ENCODE measurements around the gene SS18L1.

Gene SS18L1

GRCh38 chr20:62208795-62209755, 65.5 kb downstream of the SS18L1 start:
- Histone ChIP-seq H3K4me1 (no peaks in the 10 kb centered on the region), H3K4me3 (no peak overlapping the region), H3K9me3 (no peaks in the 10 kb centered on the region), H3K27me3 (ENCODE audit: low read depth) (peaks cover 9% of the 10 kb centered on the region), H3K36me3 (replicated peaks) (no peaks in the 10 kb centered on the region)
- in situ Hi-C loops (cut with MboI; ENCODE audit: low sequenced_read_pairs) = no loop called here
- peak in 1 of 2 experiments; percentile 39 for DNase-seq (ENCODE audit: low spot score in 2 of 2)

- Histone ChIP-seq H3K36me3 (replicated peaks) (no peaks in the 10 kb centered on the region), H3K9me3 (no peaks in the 10 kb centered on the region), H3K27me3 (ENCODE audit: low read depth) (peaks cover 18% of the 10 kb centered on the region), H3K4me1 (no peaks in the 10 kb centered on the region), H3K4me3 (no peak overlapping the region)
- DNase-seq (ENCODE audit: low spot score in 2 of 2) = no peak
- in situ Hi-C loops (cut with MboI; ENCODE audit: low sequenced_read_pairs) = no loop called here
Observed at GRCh38 chr20:62209850-62210495, 66.4 kb downstream of the SS18L1 start.

- no peaks in the 10 kb centered on the region for H3K9me3 ChIP-seq
- no peaks in the 10 kb centered on the region for H3K36me3 ChIP-seq (replicated peaks)
- H3K4me3 ChIP-seq = no peak overlapping the region
- DNase-seq (ENCODE audit: low spot score in 2 of 2) = no peak
- in situ Hi-C loops (cut with MboI; ENCODE audit: low sequenced_read_pairs) = no loop called here
- peaks cover 23% of the 10 kb centered on the region for H3K27me3 ChIP-seq (ENCODE audit: low read depth)
- H3K4me1 ChIP-seq = no peaks in the 10 kb centered on the region
Observed at GRCh38 chr20:62210496-62210855, 66.9 kb downstream of the SS18L1 start.

- Histone ChIP-seq H3K27me3 (ENCODE audit: low read depth) (peaks cover 31% of the 10 kb centered on the region), H3K9me3 (no peaks in the 10 kb centered on the region), H3K4me3 (no peak overlapping the region), H3K36me3 (replicated peaks) (no peaks in the 10 kb centered on the region), H3K4me1 (no peaks in the 10 kb centered on the region)
- no peak for DNase-seq (ENCODE audit: low spot score in 2 of 2)
- in situ Hi-C loops (cut with MboI; ENCODE audit: low sequenced_read_pairs) = no loop called here
Observed at GRCh38 chr20:62211216-62211615, 67.6 kb downstream of the SS18L1 start.

- H3K36me3 ChIP-seq (replicated peaks) = no peaks in the 10 kb centered on the region
- H3K27me3 ChIP-seq (ENCODE audit: low read depth) = peaks cover 37% of the 10 kb centered on the region
- H3K4me3 ChIP-seq = no peak overlapping the region
- in situ Hi-C loops (cut with MboI; ENCODE audit: low sequenced_read_pairs) = no loop called here
- no peak for DNase-seq (ENCODE audit: low spot score in 2 of 2)
- no peaks in the 10 kb centered on the region for H3K4me1 ChIP-seq
- no peaks in the 10 kb centered on the region for H3K9me3 ChIP-seq
Observed at GRCh38 chr20:62211769-62212288, 68.3 kb downstream of the SS18L1 start.

GRCh38 chr20:62212299-62212698, 68.7 kb downstream of the SS18L1 start:
- DNase-seq (ENCODE audit: low spot score in 2 of 2) = no peak
- in situ Hi-C loops (cut with MboI; ENCODE audit: low sequenced_read_pairs) = no loop called here

GRCh38 chr20:62214067-62214466, 70.5 kb downstream of the SS18L1 start:
- H3K9me3 ChIP-seq = no peaks in the 10 kb centered on the region
- H3K27me3 ChIP-seq (ENCODE audit: low read depth) = peaks cover 59% of the 10 kb centered on the region
- no peaks in the 10 kb centered on the region for H3K4me1 ChIP-seq
- in situ Hi-C loops (cut with MboI; ENCODE audit: low sequenced_read_pairs) = no loop called here
- no peaks in the 10 kb centered on the region for H3K36me3 ChIP-seq (replicated peaks)
- H3K4me3 ChIP-seq = no peak overlapping the region
- no peak for DNase-seq (ENCODE audit: low spot score in 2 of 2)

More at GRCh38 chr20:62212299-62212698, 68.7 kb downstream of the SS18L1 start:
- H3K4me1 ChIP-seq = no peaks in the 10 kb centered on the region
- H3K9me3 ChIP-seq = no peaks in the 10 kb centered on the region
- H3K27me3 ChIP-seq (ENCODE audit: low read depth) = peaks cover 41% of the 10 kb centered on the region
- no peaks in the 10 kb centered on the region for H3K36me3 ChIP-seq (replicated peaks)
- H3K4me3 ChIP-seq = no peak overlapping the region

GRCh38 chr20:62215020-62215990, 71.7 kb downstream of the SS18L1 start:
- in situ Hi-C loops (cut with MboI; ENCODE audit: low sequenced_read_pairs) = no loop called here
- no peak overlapping the region for H3K4me3 ChIP-seq
- no peaks in the 10 kb centered on the region for H3K9me3 ChIP-seq
- H3K36me3 ChIP-seq (replicated peaks) = no peaks in the 10 kb centered on the region
- DNase-seq (ENCODE audit: low spot score in 2 of 2) = no peak
- peaks cover 65% of the 10 kb centered on the region for H3K27me3 ChIP-seq (ENCODE audit: low read depth)
- no peaks in the 10 kb centered on the region for H3K4me1 ChIP-seq

GRCh38 chr20:62215991-62216635, 72.5 kb downstream of the SS18L1 start:
- Histone ChIP-seq H3K36me3 (replicated peaks) (no peaks in the 10 kb centered on the region), H3K27me3 (ENCODE audit: low read depth) (peaks cover 69% of the 10 kb centered on the region), H3K4me1 (no peaks in the 10 kb centered on the region), H3K4me3 (no peak overlapping the region), H3K9me3 (no peaks in the 10 kb centered on the region)
- no peak for DNase-seq (ENCODE audit: low spot score in 2 of 2)
- in situ Hi-C loops (cut with MboI; ENCODE audit: low sequenced_read_pairs) = no loop called here

GRCh38 chr20:62216636-62217566, 73.3 kb downstream of the SS18L1 start:
- no peak for DNase-seq (ENCODE audit: low spot score in 2 of 2)
- Histone ChIP-seq H3K4me3 (no peak overlapping the region), H3K9me3 (no peaks in the 10 kb centered on the region), H3K36me3 (replicated peaks) (no peaks in the 10 kb centered on the region), H3K27me3 (ENCODE audit: low read depth) (peaks cover 73% of the 10 kb centered on the region), H3K4me1 (no peaks in the 10 kb centered on the region)
- in situ Hi-C loops (cut with MboI; ENCODE audit: low sequenced_read_pairs) = no loop called here

GRCh38 chr20:62217913-62218773, 74.6 kb downstream of the SS18L1 start:
- Histone ChIP-seq H3K27me3 (ENCODE audit: low read depth) (peaks cover 83% of the 10 kb centered on the region), H3K36me3 (replicated peaks) (no peaks in the 10 kb centered on the region), H3K9me3 (no peaks in the 10 kb centered on the region), H3K4me1 (no peaks in the 10 kb centered on the region), H3K4me3 (no peak overlapping the region)
- in situ Hi-C loops (cut with MboI; ENCODE audit: low sequenced_read_pairs) = no loop called here
- no peak for DNase-seq (ENCODE audit: low spot score in 2 of 2)
